Measurements from ENCODE around the gene ARL8A.

DNA sequence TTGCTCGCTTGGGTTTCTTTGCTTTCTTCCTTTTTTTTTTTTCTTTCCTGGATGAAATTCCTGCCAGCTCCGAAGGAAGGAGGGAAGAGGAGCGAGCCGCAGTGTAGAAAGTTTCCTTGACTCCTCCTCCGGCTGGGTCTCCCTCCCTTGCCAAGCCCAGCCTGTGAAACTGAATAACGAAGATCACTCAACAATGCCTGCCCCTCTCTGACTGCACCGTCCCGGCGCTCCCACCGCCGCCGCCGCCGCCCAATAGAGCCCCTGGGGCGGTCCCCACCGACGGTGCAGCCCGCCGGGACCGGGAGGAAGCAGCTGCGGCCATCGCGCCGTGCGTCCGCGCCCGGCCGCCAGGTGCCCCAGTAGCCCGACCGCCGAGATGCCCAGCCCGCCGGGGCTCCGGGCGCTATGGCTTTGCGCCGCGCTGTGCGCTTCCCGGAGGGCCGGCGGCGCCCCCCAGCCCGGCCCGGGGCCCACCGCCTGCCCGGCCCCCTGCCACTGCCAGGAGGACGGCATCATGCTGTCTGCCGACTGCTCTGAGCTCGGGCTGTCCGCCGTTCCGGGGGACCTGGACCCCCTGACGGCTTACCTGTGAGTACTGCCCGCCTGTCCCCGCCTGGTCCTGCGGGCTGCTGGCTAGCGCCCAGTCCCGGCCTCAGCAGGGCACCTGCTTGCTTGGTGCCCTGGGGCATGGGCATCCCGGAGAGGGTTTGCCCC is 49.2 kb upstream of the ARL8A start, which contains the start of gene LGR6:
- TF ChIP-seq EZH2 (optimal IDR thresholded peaks at IDR 0.05; ENCODE audit: low read depth, low read length) (no peak), EZH2phosphoT487 (IDR thresholded peaks at IDR 0.05; ENCODE audit: low read length) (no peak)
